NCI-H510A treated with DMSO at 0.1 percent for 48 hours (cell line): ENCODE data around the gene SLC43A1.

Source experiments
- DNase-seq: peaks from one replicate; lab custom pipeline; 2025; lab: John Stamatoyannopoulos, UW

Gene SLC43A1

GRCh38 chr11:57497303-57498247, 17.9 kb downstream of the SLC43A1 start:
- no peak for DNase-seq

- no peak for DNase-seq
These were observed 19.2 kb downstream of the SLC43A1 start for GRCh38 chr11:57496109-57496820.

- peak; percentile 8 for DNase-seq
These were observed 21.7 kb downstream of the SLC43A1 start for GRCh38 chr11:57493507-57494503.

- peak; percentile 7 for DNase-seq
These were observed 24.0 kb downstream of the SLC43A1 start for GRCh38 chr11:57491371-57492061.

GRCh38 chr11:57490456-57491248, 24.9 kb downstream of the SLC43A1 start:
- no peak for DNase-seq

GRCh38 chr11:57487920-57488659, 27.4 kb downstream of the SLC43A1 start:
- DNase-seq: no peak

GRCh38 chr11:57487021-57487778, 28.3 kb downstream of the SLC43A1 start:
- no peak for DNase-seq

- no peak for DNase-seq
These were observed 30.1 kb downstream of the SLC43A1 start for GRCh38 chr11:57485217-57485990.

GRCh38 chr11:57484141-57484710, 31.3 kb downstream of the SLC43A1 start:
- DNase-seq: no peak

- DNase-seq: no peak
These were observed 32.0 kb downstream of the SLC43A1 start for GRCh38 chr11:57483562-57483918.

GRCh38 chr11:57482782-57483561, 32.5 kb downstream of the SLC43A1 start:
- DNase-seq: peak; percentile 43

- DNase-seq: no peak
These were observed 33.4 kb downstream of the SLC43A1 start for GRCh38 chr11:57481915-57482781.

- DNase-seq: no peak
These were observed 34.2 kb downstream of the SLC43A1 start for GRCh38 chr11:57481315-57481714.

GRCh38 chr11:57480409-57481137, 34.9 kb downstream of the SLC43A1 start:
- peak; percentile 60 for DNase-seq

GRCh38 chr11:57479911-57480310, 35.6 kb downstream of the SLC43A1 start:
- no peak for DNase-seq
